ENCODE data around the gene NCKIPSD. TPM values are rescaled to one million over a fixed set of nuclear protein-coding genes. Genes with fewer than 3 reads are reported as not detected.

NCKIPSD gene
- total and polyA plus RNA-seq, 4 donors = 9.0 to 22.0 (median 11.6) TPM

DNA sequence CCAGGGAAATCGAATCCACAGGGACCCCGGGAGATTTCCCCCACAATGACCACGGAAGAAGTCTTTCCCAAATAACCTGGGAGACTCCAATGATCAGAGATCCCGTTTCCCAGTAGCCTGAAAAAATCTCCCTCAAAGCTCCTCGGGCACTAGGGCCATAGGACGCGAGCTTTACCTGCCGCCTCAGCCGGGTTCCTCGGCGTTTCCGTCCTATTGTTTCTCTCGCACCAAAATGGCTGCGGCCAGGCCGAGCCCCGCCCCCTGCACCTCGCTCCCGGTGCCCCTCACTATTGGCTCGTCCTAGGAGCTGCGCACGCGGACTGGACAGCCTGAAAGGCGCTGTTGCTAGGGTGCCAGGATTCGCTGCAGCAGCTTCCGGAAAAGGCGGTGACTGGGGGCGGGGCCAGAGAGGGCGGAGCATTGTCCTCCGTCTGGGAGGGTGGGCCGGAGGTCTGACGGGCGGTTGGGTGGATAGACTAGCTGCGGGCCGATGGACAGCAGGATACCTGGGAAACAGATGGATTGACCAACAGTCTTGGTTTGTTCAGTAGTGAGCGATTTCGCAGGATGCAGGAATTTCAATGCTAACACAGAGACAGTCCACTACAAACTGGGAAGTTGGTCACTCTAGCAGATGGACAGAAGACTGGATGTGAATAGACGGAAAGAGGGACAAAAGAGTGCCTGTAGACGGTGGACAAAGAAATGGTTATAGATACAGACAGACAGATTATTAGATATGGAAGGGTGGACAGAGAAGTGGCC, 31.4 kb upstream of the NCKIPSD start, which contains the start of gene IP6K2:
Gene IP6K2 (minus strand): TSS at position 240 of the 765 bp plus-strand sequence. CDS start 21,930 bp downstream, outside the sequence.
- Histone ChIP-seq H3K9me3 (ENCODE audit: control insufficient read depth in 4 of 4, insufficient read depth in 3 of 4, low read length in 3 of 4) (no peaks in the 10 kb centered on the region), H3K9ac (ENCODE audit: insufficient read depth in 1 of 2, low read length in 2 of 2) (peak within 1 kb of the TSS; percentile 99), H3K36me3 (ENCODE audit: control insufficient read depth in 4 of 4, insufficient read depth in 4 of 4, low read length in 4 of 4) (peaks cover 0 to 18% (median 4%) of the 10 kb centered on the region in 4 donors), H3K27me3 (ENCODE audit: control insufficient read depth in 3 of 3, insufficient read depth in 3 of 3, low read length in 2 of 3) (no peaks in the 10 kb centered on the region), H3K4me3 (peak within 1 kb of the TSS; percentile 89), H3K4me1 (ENCODE audit: control insufficient read depth in 5 of 5, insufficient read depth in 5 of 5, low read length in 5 of 5) (peaks cover 5 to 30% (median 10%) of the 10 kb centered on the region in 5 donors), H3K27ac (ENCODE audit: low read depth in 1 of 2, low read length in 1 of 2) (peak within 1 kb of the TSS; percentile 88 to 89)
- peak; percentile 99 for ATAC-seq (ENCODE audit: insufficient read depth, low FRiP score)
- WGBS, 2 donors = 2 to 3% methylated on average over 38 of the region's 38 CpGs
- peak; percentile 99 for DNase-seq
- TF ChIP-seq, protein P1, sequence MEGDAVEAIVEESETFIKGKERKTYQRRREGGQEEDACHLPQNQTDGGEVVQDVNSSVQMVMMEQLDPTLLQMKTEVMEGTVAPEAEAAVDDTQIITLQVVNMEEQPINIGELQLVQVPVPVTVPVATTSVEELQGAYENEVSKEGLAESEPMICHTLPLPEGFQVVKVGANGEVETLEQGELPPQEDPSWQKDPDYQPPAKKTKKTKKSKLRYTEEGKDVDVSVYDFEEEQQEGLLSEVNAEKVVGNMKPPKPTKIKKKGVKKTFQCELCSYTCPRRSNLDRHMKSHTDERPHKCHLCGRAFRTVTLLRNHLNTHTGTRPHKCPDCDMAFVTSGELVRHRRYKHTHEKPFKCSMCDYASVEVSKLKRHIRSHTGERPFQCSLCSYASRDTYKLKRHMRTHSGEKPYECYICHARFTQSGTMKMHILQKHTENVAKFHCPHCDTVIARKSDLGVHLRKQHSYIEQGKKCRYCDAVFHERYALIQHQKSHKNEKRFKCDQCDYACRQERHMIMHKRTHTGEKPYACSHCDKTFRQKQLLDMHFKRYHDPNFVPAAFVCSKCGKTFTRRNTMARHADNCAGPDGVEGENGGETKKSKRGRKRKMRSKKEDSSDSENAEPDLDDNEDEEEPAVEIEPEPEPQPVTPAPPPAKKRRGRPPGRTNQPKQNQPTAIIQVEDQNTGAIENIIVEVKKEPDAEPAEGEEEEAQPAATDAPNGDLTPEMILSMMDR (IDR thresholded peaks at IDR 0.05; ENCODE audit: control extremely low read depth, extremely low read depth) = no peak

DNA sequence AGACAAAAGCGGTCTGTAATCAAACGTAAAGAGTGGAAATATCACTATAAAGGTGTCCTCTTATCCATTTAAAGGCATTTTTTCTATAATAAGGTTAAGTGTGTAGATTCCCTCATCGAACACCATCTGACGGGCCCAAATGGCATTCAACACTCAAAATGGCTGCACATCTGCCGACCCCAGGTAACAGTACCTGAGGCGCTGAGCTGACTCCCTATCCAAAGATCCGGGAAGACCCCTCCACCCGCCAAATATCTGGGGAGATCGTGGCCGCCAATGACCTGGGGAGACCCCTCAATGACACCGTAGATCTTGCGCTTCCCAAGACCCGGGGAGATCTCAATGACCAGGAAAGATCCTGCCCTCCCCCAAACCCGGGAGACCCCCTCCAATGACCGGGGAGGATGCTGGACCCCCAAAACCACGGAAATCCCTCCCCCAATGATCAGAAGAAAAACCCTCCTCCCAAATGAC, 30.8 kb upstream of the NCKIPSD start:
- Histone ChIP-seq H3K9ac (ENCODE audit: insufficient read depth in 1 of 2, low read length in 2 of 2) (peak overlapping the region; percentile 99), H3K4me3 (peak overlapping the region; percentile 89), H3K9me3 (ENCODE audit: control insufficient read depth in 4 of 4, insufficient read depth in 3 of 4, low read length in 3 of 4) (no peaks in the 10 kb centered on the region), H3K36me3 (ENCODE audit: control insufficient read depth in 4 of 4, insufficient read depth in 4 of 4, low read length in 4 of 4) (peaks cover 2 to 22% (median 7%) of the 10 kb centered on the region in 4 donors), H3K4me1 (ENCODE audit: control insufficient read depth in 5 of 5, insufficient read depth in 5 of 5, low read length in 5 of 5) (peaks cover 5 to 28% (median 14%) of the 10 kb centered on the region in 5 donors), H3K27ac (ENCODE audit: low read depth in 1 of 2, low read length in 1 of 2) (peak overlapping the region; percentile 88 to 89), H3K27me3 (ENCODE audit: control insufficient read depth in 3 of 3, insufficient read depth in 3 of 3, low read length in 2 of 3) (no peaks in the 10 kb centered on the region)
- ATAC-seq (ENCODE audit: insufficient read depth, low FRiP score) (no peak), DNase-seq (peak; percentile 51 to 68 (median 65))
- 0 to 1% methylated on average over 16 of the region's 16 CpGs for WGBS, 2 donors
- TF ChIP-seq, protein P1 (IDR thresholded peaks at IDR 0.05; ENCODE audit: control extremely low read depth, extremely low read depth) = no peak

DNA sequence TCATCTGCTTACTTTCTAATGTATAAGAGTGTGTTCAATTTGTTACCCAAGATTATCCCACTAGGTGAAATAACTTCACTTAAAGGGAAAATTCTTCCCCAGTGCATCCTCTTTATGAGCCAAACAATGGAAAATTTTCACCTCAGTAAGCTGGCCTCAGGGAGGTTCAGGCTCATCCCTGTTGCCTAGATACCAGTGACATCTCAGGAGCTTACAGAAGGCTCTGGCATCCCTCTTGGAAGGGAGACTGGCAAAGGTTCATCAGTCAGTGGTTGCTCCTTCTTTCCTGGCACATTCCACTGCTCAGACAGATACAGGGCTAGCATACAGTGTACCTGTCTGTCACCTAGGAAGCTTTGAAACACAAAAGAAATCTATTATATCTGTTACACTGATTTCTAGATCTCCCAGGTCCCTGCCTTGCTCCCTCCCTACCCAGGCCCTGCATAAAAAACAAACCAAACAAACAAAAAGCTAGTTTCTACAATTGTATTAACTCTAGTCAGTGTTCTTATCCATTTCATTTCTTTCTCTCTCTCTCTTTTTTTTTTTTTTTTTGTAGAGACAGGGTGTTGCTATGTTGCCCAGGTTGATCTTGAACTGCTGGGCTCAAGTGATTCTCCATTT, 29.6 kb upstream of the NCKIPSD start:
- no peak for ATAC-seq (ENCODE audit: insufficient read depth, low FRiP score)
- no peaks in the 10 kb centered on the region for H3K27me3 ChIP-seq (ENCODE audit: control insufficient read depth in 3 of 3, insufficient read depth in 3 of 3, low read length in 2 of 3)
- peaks cover 5 to 22% (median 14%) of the 10 kb centered on the region in 5 donors for H3K4me1 ChIP-seq (ENCODE audit: control insufficient read depth in 5 of 5, insufficient read depth in 5 of 5, low read length in 5 of 5)
- H3K9ac ChIP-seq (ENCODE audit: insufficient read depth in 1 of 2, low read length in 2 of 2) = peak overlapping the region in 1 of 2 donors; percentile 99
- H3K4me3 ChIP-seq = no peak overlapping the region
- H3K27ac ChIP-seq (ENCODE audit: low read depth in 1 of 2, low read length in 1 of 2) = peak overlapping the region in 1 of 2 donors; percentile 61
- TF ChIP-seq, protein P1 (IDR thresholded peaks at IDR 0.05; ENCODE audit: control extremely low read depth, extremely low read depth) = no peak
- DNase-seq = no peak
- H3K9me3 ChIP-seq (ENCODE audit: control insufficient read depth in 4 of 4, insufficient read depth in 3 of 4, low read length in 3 of 4) = no peaks in the 10 kb centered on the region
- H3K36me3 ChIP-seq (ENCODE audit: control insufficient read depth in 4 of 4, insufficient read depth in 4 of 4, low read length in 4 of 4) = peaks cover 2 to 28% (median 14%) of the 10 kb centered on the region in 4 donors
